Sciatic nerve (tissue), 2 donors: Measurements from ENCODE around the gene RCHY1. TPM values are rescaled to one million over a fixed set of nuclear protein-coding genes. Genes with fewer than 3 reads are reported as not detected.

ENCODE experiments used
- ATAC-seq: fragments of 200-7000 bp; cut with Tn5 transposase; one replicate; pipeline ENCODE4 v1.9.1; 2020; ENCODE audit warnings: mild to moderate bottlenecking, moderate library complexity
- DNase-seq: peaks from one replicate; pipeline ENCODE4 v3.0.0-alpha.2; 2020; ENCODE audit warnings: low spot score
- intact Hi-C: fragments of 100-400 bp; cut with DNase I; formaldehyde crosslinking; loops from one replicate; pipeline ENCODE4 v1.14.2; 2022
- total RNA-seq: library from RNA; stranded (reverse); fragmentation: NEBNext Ultra II Directional; extraction: Animal tissue kit (Norgen Biotek cat#: 25700); gene quantifications from one replicate; pipeline ENCODE4 v1.2.1, GENCODE V29; 2021
- donor health status: DM: no; HTN: no; CAD: no.
- donor health status: DM: no; HTN: no; CAD: no.

The RCHY1 gene
- total RNA-seq, 1 donor from 2014 or later, result 38.3 TPM

GRCh38 chr4:75469896-75470295 lies 44.3 kb downstream of the RCHY1 start:
- DNase-seq, result no peak
- intact Hi-C loops, result no loop called here
- no peak for ATAC-seq

DNA sequence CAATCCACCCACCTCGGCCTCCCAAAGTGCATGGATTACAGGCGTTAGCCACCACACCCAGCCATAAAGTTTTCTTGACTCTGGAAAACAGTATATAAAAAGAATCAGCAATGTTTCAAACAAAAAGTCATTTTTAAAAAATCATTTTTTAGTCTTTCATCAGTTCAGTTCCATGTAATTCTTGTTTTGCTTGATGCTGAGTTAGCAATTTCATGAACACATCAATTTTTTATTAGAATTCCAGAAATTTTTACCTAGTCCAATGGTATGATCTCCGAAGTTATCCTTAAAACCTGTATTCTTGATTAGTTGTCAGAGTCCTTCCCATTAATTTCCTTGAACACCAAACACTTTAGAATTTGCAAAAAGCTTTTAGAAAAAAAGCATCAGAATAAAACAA lies 56.8 kb downstream of the RCHY1 start:
- ATAC-seq, result no peak
- no peak for DNase-seq
- intact Hi-C loops, result no loop called here

GRCh38 chr4:75434105-75434504 lies 80.1 kb downstream of the RCHY1 start:
- ATAC-seq (no peak), DNase-seq (no peak)
- intact Hi-C loops, result no loop called here

- intact Hi-C loops, result no loop called here
- DNase-seq, result no peak
- no peak for ATAC-seq
Measured at GRCh38 chr4:75432683-75433082, 81.5 kb downstream of the RCHY1 start.

GRCh38 chr4:75429208-75429607 lies 85.0 kb downstream of the RCHY1 start:
- no peak for ATAC-seq
- intact Hi-C loops, result no loop called here
- no peak for DNase-seq

Other genes with a start within 250 kb of the RCHY1 start
- gene THAP6, start 70 bp upstream of the RCHY1 start, total RNA-seq, result 25.0 TPM
- gene ODAPH, start 41.7 kb upstream of the RCHY1 start, total RNA-seq, result not detected
- 2.4 TPM for gene CDKL2, start 116.1 kb upstream of the RCHY1 start, total RNA-seq
- 87.7 TPM for gene G3BP2, start 159.0 kb upstream of the RCHY1 start, total RNA-seq
- 64.1 TPM for gene USO1, start 210.2 kb upstream of the RCHY1 start, total RNA-seq